Femur (tissue), 1 donor: ENCODE data around the gene TSSC4.

Experiments
- DNase-seq: peaks from one replicate; pipeline ENCODE4 v3.0.0-alpha.2; 2017

The TSSC4 gene

DNA sequence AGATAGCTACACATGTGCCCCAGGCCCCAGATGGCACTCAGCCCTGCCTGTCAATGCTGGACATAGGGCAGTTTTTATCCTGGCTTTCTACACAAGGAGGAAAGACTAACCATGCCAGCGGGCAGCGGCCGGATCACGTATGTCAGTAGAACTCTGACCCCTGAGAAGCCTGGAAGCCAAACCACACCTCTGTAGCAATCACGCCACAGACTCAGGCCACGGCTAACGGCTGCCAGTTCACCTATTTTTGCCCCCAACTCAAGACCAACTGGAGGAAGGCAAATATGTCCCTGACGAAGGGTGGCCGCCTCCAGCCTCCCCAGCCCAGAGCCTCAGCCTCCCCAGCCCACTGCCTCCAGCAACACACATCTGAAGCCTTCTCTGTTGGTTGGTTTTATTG, 30.7 kb upstream of the TSSC4 start:
- DNase-seq = no peak

DNA sequence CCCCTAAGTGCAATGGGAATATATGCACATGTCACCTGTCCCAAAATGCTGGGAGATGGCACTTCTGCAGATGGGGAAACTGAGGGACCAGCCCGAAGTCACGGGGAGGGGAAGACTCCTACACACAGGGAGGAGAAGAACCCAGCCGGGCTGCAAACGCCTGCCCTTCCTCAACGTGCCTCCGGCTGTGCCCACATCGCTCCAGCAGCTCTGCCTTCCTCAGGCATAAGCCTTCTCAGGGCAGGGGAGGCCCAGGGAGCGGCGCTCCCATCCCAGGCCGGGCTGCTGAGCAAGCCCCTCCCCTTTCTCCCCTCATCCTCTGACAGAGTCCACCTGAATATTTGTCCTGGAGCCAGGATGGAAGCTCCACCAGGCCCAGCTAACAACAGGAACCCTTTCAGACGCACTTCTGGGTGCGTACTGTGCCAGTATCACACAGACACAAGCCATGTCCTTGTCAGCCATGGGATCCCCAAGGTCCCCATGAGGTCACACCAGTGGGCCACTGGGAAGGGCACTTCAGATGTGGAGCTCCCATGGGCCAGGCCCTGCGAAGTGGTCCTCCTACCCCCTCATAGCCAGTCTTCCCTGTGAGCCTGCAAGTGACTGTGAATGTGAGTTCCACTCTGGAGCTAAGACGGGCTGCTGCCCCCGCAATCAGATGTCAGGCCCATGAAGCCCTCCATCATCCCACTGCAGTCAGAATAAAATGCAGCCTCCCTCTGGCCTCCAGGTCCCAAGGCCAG, 25.9 kb upstream of the TSSC4 start:
- DNase-seq = no peak

DNA sequence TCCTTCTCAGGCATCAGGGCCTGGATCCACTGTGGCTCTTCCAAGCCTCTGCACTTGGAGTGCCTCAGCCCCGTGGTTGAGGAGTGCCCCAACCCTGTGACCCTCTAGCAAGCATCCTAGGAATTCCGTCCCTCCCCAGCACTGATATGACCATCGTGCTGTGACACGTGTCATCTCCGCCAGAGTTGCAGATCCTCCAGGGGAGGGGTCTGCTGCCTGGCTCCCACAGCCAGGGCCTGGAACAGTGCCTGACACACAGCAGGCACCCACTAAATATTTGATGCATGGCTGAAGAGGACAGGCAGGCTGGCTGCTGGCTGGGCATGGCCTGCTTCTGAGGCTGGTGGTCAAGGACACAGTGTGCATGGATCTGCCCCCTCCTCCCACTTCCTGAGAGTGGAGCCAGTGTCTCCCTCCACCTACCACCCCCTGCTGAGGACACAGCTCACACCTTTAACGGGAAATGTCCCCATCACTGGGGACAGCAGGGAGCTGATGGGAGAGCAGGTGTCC, 25.2 kb upstream of the TSSC4 start:
- DNase-seq = no peak

DNA sequence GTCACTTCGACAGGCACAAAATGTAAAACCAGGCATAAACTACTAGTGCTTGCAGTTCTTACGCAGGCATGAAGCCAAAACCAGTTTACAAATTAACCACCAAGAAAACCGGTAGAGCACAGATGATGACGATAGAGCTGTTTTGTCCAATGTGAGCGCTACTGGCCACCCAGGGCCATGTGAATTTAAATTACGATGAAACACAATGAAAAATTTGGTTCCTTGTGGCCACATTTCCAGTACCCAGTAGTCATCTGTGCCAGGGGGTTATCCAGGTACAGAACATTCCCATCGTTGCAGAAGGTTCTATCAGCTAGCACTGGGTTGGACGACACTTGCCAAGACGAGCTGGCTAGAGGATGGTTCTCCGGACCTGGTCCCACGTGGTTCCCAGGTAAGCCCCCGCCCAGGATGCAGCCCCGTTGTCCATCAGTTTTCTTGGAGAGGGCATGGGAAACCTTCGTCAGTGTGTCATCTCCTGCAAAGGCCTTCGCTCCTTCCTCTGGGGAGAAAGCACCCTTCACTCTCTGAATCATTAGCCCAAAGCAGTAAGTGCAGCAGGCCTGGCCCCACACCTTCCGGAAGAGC, 24.5 kb upstream of the TSSC4 start:
- no peak for DNase-seq

DNA sequence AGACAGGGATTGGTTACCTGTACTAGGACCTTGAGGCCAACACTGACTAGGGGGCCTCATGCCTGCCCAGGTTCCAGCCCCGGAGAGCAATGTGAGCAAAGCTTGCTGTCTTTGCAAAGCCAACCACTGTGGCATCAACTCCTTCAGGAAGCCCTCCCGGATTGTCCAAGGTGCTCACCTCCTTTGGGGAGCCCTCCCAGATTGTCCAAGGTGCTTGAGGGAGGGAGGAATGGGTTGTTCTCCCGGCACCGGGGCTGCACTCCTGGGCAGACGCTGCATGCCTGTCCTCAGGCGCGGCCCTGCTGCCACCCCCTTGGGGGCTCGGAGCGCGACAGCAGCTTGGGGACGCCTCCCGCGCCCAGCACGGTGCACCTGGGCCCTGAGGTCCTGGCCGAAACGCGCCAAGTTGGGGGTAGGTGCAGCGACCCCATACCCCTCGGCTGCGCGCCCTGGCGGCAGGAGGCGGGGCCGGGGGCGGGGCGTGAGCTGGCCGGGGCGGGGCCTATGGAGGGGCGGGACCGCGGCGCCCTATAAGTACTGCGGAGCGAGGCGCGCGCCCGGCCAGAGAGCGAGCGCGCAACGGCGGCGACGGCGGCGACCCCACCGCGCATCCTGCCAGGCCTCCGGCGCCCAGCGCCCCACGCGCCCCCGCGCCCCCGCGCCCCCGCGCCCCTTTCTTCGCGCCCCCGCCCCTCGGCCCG, 23.6 kb upstream of the TSSC4 start, which contains the start of gene CD81:
Gene CD81 (plus strand): TSS at position 560 of the 701 bp plus-strand sequence. CDS start 240 bp downstream, outside the sequence.
- DNase-seq = peak; percentile 74

DNA sequence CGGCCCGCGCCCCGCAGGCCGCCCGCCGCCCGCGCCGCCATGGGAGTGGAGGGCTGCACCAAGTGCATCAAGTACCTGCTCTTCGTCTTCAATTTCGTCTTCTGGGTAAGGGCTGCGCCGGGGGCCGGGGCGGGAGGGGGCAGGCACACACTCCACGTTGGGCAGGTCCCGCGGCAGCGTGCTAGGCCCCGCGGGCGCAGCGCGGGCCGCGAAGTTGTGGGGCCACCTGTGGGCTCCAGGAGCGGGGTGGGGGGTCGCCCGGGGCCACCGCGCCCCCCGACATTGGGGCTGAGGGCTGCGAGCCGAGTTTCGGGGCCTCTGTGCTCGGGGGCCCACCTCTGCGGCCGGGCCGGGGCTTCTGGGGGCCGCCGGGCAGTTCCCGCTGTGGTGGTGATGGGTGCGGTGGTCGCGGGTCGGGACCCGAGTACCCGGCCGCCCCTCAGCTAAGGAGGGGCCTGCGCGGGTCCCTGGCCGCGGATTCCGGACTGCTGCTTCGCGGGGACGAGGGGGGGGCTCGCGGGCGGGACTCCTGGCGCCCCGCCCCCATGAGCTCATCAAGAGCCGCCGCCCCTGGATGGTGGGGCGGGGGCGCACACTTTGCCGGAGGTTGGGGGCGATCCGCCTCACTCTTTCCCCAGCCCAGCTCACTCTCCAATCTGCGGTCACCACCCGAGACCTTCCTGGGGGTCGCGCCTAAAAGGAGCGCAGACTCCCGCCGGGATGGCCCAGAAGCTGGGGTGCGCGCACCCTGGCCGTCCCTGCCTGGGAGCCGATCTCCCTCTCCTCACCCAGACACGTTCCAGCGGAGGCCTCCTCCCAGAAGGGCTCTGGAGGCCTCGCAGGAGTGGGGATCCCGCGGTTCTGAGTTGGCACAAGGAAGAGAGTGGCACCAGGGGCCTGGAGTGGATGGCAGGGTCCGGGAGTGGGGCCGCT, 22.8 kb upstream of the TSSC4 start:
- DNase-seq = peak; percentile 89

DNA sequence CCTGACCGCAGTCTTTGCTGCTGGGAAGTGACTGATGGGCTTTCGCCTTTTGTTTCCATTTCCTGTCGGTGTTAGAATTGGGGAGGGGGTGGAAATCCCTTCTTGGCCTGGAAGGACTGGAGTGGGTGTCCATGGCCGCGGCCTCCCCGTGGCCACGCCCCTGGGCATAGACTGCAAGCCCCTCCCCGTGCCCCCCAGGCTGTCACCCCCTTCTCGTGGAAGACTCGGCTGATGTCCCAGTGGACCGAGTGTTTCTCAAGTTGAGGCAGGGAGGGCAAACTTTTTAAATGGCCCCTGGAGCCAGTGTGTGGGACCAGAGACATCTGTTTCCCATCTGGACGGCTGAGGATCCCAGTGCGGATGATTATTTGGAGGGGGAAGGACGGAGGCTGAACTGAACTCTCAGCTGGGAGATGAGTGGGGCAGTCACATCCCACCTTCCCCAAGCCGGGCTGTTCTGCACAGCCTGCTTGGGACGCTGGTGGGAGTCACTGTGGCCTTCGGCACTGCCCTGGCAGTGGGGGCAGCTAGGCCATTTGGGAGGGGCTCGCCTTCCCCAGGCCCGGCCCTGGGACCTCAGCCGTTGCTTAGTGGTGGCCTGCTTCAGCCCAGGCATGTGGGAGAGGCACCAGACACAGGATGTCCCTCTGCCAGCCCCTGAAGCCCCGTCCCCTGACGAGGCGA, 21.9 kb upstream of the TSSC4 start:
- DNase-seq = peak; percentile 78

DNA sequence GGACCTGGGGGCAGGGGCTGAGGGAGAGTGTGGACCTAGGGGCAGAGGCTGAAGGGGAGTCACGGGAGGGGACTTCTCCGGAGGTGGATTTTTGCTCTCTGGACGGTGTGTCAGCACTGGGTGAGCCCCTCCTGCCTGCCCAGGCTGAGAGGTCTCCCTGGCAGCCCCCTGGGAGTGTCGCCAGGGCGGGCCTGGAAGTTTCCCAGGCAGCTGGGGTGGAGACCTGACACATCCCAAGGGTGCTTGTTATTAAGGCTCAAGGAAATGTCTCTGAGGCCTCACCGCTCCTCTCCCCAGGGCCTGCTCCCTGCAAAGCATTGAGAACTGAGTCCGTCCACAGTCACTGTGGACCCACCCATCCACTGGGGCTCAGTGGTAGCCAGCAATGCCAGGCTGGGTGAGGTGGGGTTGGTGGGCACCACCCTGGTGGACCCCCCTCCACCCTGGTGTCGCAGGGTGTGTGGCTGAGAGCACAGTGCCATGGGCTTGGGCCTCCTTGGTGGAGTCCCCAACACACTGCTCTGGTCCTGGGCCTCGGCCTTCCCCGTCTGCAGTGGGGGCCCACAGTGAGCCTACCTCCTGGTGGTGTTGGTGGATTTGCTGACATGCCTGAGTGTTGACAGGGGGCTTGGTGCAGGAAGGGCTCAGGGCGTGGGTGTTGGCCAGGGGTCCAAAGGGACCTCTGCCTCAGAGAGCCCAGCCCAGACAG, 20.9 kb upstream of the TSSC4 start:
- DNase-seq = no peak

DNA sequence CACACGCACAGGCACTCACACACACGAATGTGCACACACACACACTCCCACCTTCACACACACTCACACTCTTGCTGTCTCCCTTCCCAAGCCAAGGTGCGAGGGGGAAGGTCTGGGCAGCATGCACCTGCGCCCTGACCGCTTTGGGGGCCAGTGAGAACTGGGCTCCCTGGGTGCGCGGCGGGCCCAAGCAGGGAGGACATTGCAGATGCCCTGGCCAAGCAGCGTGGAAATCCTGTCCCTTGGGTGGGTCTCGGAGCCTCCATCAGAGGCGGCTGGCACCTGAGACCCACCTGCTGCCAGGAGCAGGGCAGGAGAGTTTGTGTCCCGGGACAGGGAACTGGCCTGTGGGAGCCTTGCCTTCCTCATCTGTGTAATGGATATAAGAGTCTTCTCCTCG, 20.2 kb upstream of the TSSC4 start:
- no peak for DNase-seq

DNA sequence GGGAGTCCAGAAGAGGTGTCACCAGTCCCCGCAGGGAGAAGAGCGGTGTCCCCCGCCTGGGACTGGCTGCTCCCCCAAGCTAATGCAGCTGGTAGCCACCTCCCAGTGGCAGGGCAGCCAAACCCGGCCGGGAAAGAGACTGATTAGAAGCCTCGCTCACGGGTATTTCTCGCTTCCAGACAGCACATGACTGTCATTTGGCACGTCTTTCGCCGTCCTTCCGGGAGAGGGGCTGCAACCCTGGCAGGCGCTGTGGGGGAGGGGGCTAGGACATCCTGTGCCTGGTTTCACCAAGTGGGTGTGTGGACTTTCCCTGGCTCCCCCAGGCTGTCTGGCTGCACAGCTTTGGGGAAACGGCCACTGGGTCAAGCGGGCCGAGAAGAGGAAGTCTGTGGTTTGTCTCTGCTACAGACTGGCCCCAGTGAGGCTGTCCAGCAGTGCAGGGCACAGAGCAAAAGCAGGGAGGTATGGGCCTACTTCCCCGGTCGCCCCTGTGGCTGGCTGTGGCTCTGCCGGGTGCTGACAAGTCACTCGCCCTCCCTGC, 19.7 kb upstream of the TSSC4 start:
- DNase-seq = peak; percentile 76

DNA sequence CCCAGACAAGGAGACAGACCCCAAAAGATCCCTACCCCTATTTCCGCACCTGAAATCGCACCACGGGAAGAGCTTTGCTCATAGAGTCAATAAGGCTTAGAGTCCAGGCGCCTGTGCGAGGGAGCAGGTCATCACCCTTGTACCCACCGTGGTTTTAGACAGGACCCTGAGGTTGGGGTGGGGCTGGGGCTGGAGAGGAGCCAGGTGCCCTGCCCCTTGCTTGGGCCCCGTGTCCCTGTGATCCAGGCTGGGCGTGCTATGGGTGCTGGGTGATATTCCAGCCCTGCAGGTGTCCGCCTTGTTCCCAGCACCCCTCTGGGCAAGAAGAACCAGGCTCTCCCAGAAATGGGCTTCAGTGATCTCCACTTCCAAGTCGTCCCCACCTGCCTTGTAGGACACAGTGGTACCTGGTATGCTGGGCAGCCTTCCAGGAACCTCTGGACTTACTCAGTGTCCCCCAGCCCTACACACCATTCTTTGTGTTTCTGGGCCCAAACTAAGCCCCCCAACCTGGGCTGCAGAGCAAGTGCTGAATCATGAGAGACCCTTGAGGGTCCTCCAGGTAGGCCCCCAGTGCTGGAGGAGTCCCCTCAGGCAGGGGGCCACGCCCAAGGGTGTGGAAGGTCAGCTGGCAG, 18.9 kb upstream of the TSSC4 start:
- DNase-seq = peak; percentile 24

DNA sequence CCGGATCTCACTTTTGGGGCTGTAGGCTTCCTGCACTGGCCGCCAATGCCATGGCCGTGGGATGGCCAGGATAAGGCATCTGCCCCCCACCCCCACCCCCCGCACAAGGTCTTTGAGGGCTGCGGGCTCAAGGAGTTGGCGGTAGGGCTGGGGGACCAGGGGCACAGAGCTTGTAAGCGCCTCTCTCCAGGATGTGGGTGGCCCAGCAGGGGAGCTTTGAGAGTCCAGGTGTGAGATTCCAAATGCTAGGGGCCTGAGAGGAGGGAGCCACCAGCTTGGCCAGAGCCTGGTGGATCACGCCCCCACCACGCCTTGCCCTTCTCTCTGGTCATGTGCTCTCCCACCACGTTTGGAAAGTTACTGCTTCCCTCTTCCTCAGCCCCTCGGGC, 18.4 kb upstream of the TSSC4 start:
- peak; percentile 27 for DNase-seq

DNA sequence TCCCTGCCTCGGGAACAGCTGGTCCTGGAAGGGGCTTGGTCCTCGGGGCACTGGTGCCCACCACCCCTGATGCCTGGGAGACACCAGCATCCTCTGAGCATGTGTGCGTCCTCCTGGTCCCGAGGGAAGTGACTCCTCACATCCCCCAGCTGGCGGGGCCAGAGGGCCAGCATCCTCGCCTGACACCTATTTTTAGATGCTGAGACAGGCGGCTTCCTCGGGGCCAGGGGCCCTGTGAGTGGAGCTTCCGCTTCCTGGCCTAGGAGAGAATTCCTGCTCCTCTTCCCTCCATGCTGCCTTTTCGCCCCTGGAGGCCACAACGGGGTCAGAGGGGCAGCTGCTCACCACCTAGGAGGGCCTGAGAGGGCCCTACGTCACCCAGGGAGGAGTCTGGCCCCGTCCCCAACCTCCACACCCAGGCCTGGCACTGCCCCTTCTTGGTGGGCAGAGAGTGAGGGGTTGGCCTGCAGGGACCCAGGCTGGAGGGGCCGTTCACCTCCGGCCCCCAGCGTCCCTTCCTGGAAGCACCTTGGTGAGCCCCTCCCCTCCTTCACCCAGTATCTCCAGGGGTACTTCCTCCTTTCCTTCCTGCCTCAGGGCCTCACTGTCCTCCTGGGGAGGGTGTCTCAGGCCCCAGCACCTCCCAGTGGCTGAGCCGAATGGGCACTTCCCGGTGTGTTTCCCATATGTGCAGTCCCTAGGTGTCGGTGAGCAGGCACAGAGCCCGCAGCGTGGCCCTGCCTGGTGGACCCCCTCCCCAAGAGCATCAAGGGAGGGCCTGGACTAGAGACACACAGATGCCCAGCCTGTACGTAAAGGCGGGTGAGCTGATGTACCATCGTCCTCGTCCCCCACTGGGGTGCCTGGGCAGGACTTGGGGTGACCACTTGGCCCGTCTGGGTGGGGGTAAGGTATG, 17.4 kb upstream of the TSSC4 start:
- peak; percentile 78 for DNase-seq

DNA sequence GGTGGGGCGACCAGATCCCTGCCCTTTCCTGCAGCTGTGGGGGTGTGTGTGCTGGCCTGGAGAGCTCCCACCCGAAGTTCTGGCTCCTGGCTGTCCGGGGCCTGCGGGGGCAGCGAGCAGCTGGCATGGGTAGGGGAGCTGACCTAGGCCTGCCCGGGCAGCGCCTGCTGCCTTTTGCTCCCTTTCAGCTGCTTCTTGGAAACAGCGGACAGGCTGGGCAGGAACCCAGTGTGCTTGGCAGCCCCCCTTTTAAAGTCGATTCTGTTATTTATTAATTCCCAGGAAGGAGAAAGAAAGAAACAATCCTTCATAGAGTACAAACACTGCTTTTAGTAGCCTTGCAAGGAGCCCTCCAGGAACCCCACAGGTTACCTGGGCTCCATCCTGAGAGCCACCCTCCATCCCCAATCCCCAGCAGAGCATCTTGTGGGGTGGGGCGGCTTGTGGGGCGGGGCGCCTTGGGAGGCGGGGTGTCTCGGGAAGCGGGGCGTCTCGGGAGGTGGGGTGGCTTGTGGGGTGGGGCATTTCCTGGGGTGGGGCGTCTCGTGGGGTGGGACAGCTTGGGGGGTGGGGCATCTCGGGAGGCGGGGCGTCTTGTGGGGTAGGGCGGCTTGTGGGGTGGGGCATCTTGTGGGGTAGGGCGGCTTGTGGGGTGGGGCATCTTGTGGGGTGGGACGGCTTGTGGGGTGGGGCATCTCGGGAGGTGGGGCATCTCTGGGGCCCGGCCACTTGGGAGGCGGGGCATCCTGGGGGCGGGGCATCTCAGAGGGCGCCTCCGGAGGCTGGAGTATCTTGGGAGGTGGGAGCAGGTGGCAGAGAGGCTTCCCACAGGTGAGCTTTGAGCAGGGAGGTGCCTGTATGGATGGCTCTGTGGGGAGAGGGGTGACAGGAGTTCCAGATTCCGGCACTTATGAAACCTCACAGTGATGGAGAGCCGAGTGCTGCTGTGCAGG, 16.4 kb upstream of the TSSC4 start:
- DNase-seq = no peak

DNA sequence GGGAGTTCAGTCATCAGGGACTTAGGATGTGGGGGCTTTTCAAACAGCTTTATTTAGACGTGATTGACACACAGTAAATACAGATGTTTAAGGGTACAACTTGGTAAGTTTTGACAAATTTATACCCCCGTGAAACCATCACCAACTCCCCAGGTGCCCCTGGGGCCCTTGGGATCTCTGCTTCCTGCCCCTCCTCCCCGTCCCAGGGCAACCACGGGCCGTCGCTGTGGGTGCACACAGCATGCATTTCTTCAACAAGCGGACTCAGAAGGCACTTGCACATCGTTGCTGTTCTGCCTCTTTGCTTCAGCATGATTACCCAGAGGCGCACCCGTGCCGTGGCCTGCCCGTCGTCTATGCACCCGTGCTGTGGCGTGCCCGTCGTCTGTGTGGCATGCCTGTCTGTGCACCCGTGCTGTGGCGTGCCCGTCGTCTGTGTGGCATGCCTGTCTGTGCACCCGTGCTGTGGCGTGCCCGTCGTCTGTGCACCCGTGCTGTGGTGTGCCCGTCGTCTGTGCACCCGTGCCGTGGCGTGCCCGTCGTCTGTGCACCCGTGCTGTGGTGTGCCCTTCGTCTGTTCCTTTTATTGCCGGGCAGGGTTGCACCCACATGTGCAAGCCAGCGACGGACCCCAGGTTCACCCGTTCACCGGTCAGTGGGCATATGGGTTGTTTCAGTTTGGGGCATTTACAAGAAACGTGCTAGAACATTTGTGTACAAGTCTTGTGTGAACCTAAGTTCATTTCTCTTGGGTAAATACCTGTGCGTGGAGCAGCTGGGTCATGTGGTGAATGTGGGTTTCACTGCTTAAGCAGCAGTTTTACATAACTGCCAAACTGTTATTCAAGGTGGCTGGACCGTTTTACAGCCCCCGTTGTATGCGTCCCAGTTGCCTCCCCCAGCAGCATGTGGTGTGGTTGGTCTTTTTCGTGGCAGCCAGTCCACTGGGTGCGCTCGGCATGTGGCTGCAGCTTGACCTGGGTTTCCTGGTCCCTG, 15.1 kb upstream of the TSSC4 start:
- no peak for DNase-seq

DNA sequence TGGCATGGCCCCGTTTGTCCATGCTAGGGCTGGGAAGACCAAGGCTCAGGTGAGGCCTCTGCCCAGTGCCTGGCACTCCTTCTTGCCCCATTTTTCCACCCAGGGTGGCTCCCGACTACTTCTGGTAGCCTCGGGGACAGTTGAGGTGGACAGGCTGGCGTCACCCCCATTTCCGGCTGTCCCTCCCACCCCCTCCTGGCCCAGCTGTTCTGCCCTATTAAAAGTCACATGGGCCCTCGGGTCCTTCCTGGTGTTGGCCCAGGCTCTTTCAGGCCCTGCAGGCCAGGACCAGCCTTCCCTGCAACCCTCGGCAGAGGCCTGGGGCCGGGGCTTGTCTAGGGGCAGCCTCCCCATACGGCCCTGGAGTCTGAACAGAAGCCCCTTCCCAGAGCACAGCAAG, 14.0 kb upstream of the TSSC4 start:
- no peak for DNase-seq
